ENCODE data around the gene KCNG4. TPM values are rescaled to one million over a fixed set of nuclear protein-coding genes. Genes with fewer than 3 reads are reported as not detected.
A peak's percentile ranks its signal among the peaks of the same experiment; 100 is the strongest.

The KCNG4 gene
- total and polyA plus RNA-seq, 4 experiments from 2014 or later: not detected

- no peak overlapping the region for H3K27ac ChIP-seq (ENCODE audit: low read depth, low read length)
- intact Hi-C loops (cut with micrococcal nuclease): no loop called here
Measured at GRCh38 chr16:84271866-84272265, 32.1 kb upstream of the KCNG4 start.

GRCh38 chr16:84271037-84271436 lies 31.2 kb upstream of the KCNG4 start:
- Histone ChIP-seq H3K4me3 (ENCODE audit: low read length in 2 of 2) (no peak overlapping the region), H3K27me3 (ENCODE audit: insufficient read depth, low read length) (no peaks in the 10 kb centered on the region), H3K9me3 (ENCODE audit: control insufficient read depth in 1 of 2, low read length in 2 of 2) (no peaks in the 10 kb centered on the region), H3K4me1 (ENCODE audit: insufficient read depth, low read length) (no peaks in the 10 kb centered on the region), H3K27ac (ENCODE audit: low read depth, low read length) (no peak overlapping the region), H3K36me3 (ENCODE audit: insufficient read depth, low read length) (no peaks in the 10 kb centered on the region)
- H3K27ac Mint-ChIP-seq: no peak overlapping the region
- peaks cover 0 to 5% (median 0%) of the 10 kb centered on the region in 4 donors for H3K4me1 Mint-ChIP-seq
- no peaks in the 10 kb centered on the region for H3K9me3 Mint-ChIP-seq
- POLR2A ChIA-PET (ENCODE audit: partially characterized antibody): no interaction called here
- no peak overlapping the region for H3K4me3 Mint-ChIP-seq
- H3K36me3 Mint-ChIP-seq: no peaks in the 10 kb centered on the region
- CTCF ChIA-PET (ENCODE audit: partially characterized antibody): interaction anchor here (1.1 to 1.6 kb wide), 2 partner anchors 9 to 467 kb away, joined by 3 to 5 read pairs; no protein-coding TSS in a partner anchor
- DNase-seq: no peak
- intact Hi-C loops (cut with micrococcal nuclease): no loop called here
- H3K27me3 Mint-ChIP-seq: peaks cover 8 to 16% of the 10 kb centered on the region in 2 donors

More at GRCh38 chr16:84271866-84272265, 32.1 kb upstream of the KCNG4 start:
- H3K4me1 ChIP-seq (ENCODE audit: insufficient read depth, low read length): no peaks in the 10 kb centered on the region
- DNase-seq: no peak
- POLR2A ChIA-PET (ENCODE audit: partially characterized antibody): no interaction called here
- H3K4me1 Mint-ChIP-seq: no peaks in the 10 kb centered on the region
- H3K9me3 Mint-ChIP-seq: no peaks in the 10 kb centered on the region
- H3K36me3 Mint-ChIP-seq: no peaks in the 10 kb centered on the region
- peaks cover 8 to 17% of the 10 kb centered on the region in 2 donors for H3K27me3 Mint-ChIP-seq
- CTCF ChIA-PET (ENCODE audit: partially characterized antibody): interaction anchor here (2.0 kb wide), 1 partner anchor 234 kb away, joined by 4 read pairs; no protein-coding TSS in a partner anchor
- no peak overlapping the region for H3K4me3 Mint-ChIP-seq
- H3K4me3 ChIP-seq (ENCODE audit: low read length in 2 of 2): no peak overlapping the region
- no peaks in the 10 kb centered on the region for H3K27me3 ChIP-seq (ENCODE audit: insufficient read depth, low read length)
- H3K36me3 ChIP-seq (ENCODE audit: insufficient read depth, low read length): no peaks in the 10 kb centered on the region
- H3K9me3 ChIP-seq (ENCODE audit: control insufficient read depth in 1 of 2, low read length in 2 of 2): no peaks in the 10 kb centered on the region
- H3K27ac Mint-ChIP-seq: no peak overlapping the region

GRCh38 chr16:84270531-84270930 lies 30.7 kb upstream of the KCNG4 start:
- Mint-ChIP-seq H3K36me3 (no peaks in the 10 kb centered on the region), H3K9me3 (no peaks in the 10 kb centered on the region), H3K4me1 (peaks cover 0 to 5% (median 0%) of the 10 kb centered on the region in 4 donors), H3K4me3 (no peak overlapping the region), H3K27me3 (peaks cover 5 to 11% of the 10 kb centered on the region in 2 donors), H3K27ac (no peak overlapping the region)
- H3K27me3 ChIP-seq (ENCODE audit: insufficient read depth, low read length): no peaks in the 10 kb centered on the region
- H3K9me3 ChIP-seq (ENCODE audit: control insufficient read depth in 1 of 2, low read length in 2 of 2): no peaks in the 10 kb centered on the region
- no peak overlapping the region for H3K4me3 ChIP-seq (ENCODE audit: low read length in 2 of 2)
- intact Hi-C loops (cut with micrococcal nuclease): no loop called here
- ChIA-PET POLR2A (ENCODE audit: partially characterized antibody) (no interaction called here), CTCF (ENCODE audit: partially characterized antibody) (interaction anchor here (1.1 to 1.6 kb wide), 2 partner anchors 10 to 468 kb away, joined by 3 to 5 read pairs; no protein-coding TSS in a partner anchor)
- H3K4me1 ChIP-seq (ENCODE audit: insufficient read depth, low read length): no peaks in the 10 kb centered on the region
- no peak overlapping the region for H3K27ac ChIP-seq (ENCODE audit: low read depth, low read length)
- H3K36me3 ChIP-seq (ENCODE audit: insufficient read depth, low read length): no peaks in the 10 kb centered on the region
- DNase-seq: no peak

- intact Hi-C loops (cut with micrococcal nuclease): no loop called here
- Histone ChIP-seq H3K27ac (ENCODE audit: low read depth, low read length) (no peak overlapping the region), H3K9me3 (ENCODE audit: control insufficient read depth in 1 of 2, low read length in 2 of 2) (no peaks in the 10 kb centered on the region), H3K36me3 (ENCODE audit: insufficient read depth, low read length) (no peaks in the 10 kb centered on the region), H3K4me1 (ENCODE audit: insufficient read depth, low read length) (no peaks in the 10 kb centered on the region), H3K27me3 (ENCODE audit: insufficient read depth, low read length) (no peaks in the 10 kb centered on the region), H3K4me3 (ENCODE audit: low read length in 2 of 2) (no peak overlapping the region)
- CTCF ChIA-PET (ENCODE audit: partially characterized antibody): interaction anchor here (1.6 kb wide), 1 partner anchor 10 kb away, joined by 5 read pairs; no protein-coding TSS in a partner anchor
- Mint-ChIP-seq H3K27ac (no peak overlapping the region), H3K4me3 (no peak overlapping the region), H3K9me3 (no peaks in the 10 kb centered on the region), H3K4me1 (peaks cover 0 to 5% (median 0%) of the 10 kb centered on the region in 4 donors), H3K36me3 (no peaks in the 10 kb centered on the region), H3K27me3 (peaks cover 4 to 8% of the 10 kb centered on the region in 2 donors)
- no peak for DNase-seq
- POLR2A ChIA-PET (ENCODE audit: partially characterized antibody): no interaction called here
Measured at GRCh38 chr16:84270071-84270470, 30.3 kb upstream of the KCNG4 start.

GRCh38 chr16:84268291-84269040 lies 28.7 kb upstream of the KCNG4 start:
- Mint-ChIP-seq H3K9me3 (no peaks in the 10 kb centered on the region), H3K4me3 (no peak overlapping the region), H3K36me3 (no peaks in the 10 kb centered on the region), H3K27me3 (peaks cover 5 to 11% of the 10 kb centered on the region in 2 donors), H3K4me1 (peaks cover 0 to 5% (median 0%) of the 10 kb centered on the region in 4 donors), H3K27ac (no peak overlapping the region)
- H3K9me3 ChIP-seq (ENCODE audit: control insufficient read depth in 1 of 2, low read length in 2 of 2): no peaks in the 10 kb centered on the region
- POLR2A ChIA-PET (ENCODE audit: partially characterized antibody): no interaction called here
- no peaks in the 10 kb centered on the region for H3K36me3 ChIP-seq (ENCODE audit: insufficient read depth, low read length)
- CTCF ChIA-PET (ENCODE audit: partially characterized antibody): interaction anchor here (1.1 kb wide), 1 partner anchor 8 kb away, joined by 6 read pairs; no protein-coding TSS in a partner anchor
- no peaks in the 10 kb centered on the region for H3K27me3 ChIP-seq (ENCODE audit: insufficient read depth, low read length)
- H3K4me3 ChIP-seq (ENCODE audit: low read length in 2 of 2): no peak overlapping the region
- intact Hi-C loops (cut with micrococcal nuclease): no loop called here
- DNase-seq: no peak
- H3K27ac ChIP-seq (ENCODE audit: low read depth, low read length): no peak overlapping the region
- H3K4me1 ChIP-seq (ENCODE audit: insufficient read depth, low read length): no peaks in the 10 kb centered on the region

GRCh38 chr16:84267380-84267779 lies 27.6 kb upstream of the KCNG4 start:
- POLR2A ChIA-PET (ENCODE audit: partially characterized antibody): no interaction called here
- H3K36me3 ChIP-seq (ENCODE audit: insufficient read depth, low read length): no peaks in the 10 kb centered on the region

GRCh38 chr16:84266451-84266850 lies 26.6 kb upstream of the KCNG4 start:
- Histone ChIP-seq H3K9me3 (ENCODE audit: control insufficient read depth in 1 of 2, low read length in 2 of 2) (no peaks in the 10 kb centered on the region), H3K4me3 (ENCODE audit: low read length in 2 of 2) (no peak overlapping the region), H3K27me3 (ENCODE audit: insufficient read depth, low read length) (no peaks in the 10 kb centered on the region), H3K36me3 (ENCODE audit: insufficient read depth, low read length) (no peaks in the 10 kb centered on the region), H3K4me1 (ENCODE audit: insufficient read depth, low read length) (no peaks in the 10 kb centered on the region), H3K27ac (ENCODE audit: low read depth, low read length) (no peak overlapping the region)
- ChIA-PET CTCF (ENCODE audit: partially characterized antibody) (interaction anchor here (1.9 kb wide), 1 partner anchor 11 kb away, joined by 9 read pairs; no protein-coding TSS in a partner anchor), POLR2A (ENCODE audit: partially characterized antibody) (no interaction called here)
- peak in 2 of 5 donors; percentile 16 to 17 for DNase-seq
- peaks cover 0 to 2% (median 0%) of the 10 kb centered on the region in 8 donors for H3K9me3 Mint-ChIP-seq
- H3K4me1 Mint-ChIP-seq: peaks cover 0 to 5% (median 0%) of the 10 kb centered on the region in 4 donors
- no peak overlapping the region for H3K4me3 Mint-ChIP-seq
- peak overlapping the region in 1 of 7 donors; percentile 80 for H3K27ac Mint-ChIP-seq
- intact Hi-C loops (cut with micrococcal nuclease): no loop called here
- peaks cover 5 to 12% of the 10 kb centered on the region in 2 donors for H3K27me3 Mint-ChIP-seq
- H3K36me3 Mint-ChIP-seq: no peaks in the 10 kb centered on the region

More at GRCh38 chr16:84267380-84267779, 27.6 kb upstream of the KCNG4 start:
- peaks cover 5 to 11% of the 10 kb centered on the region in 2 donors for H3K27me3 Mint-ChIP-seq
- no peak overlapping the region for H3K4me3 Mint-ChIP-seq
- intact Hi-C loops (cut with micrococcal nuclease): no loop called here
- Histone ChIP-seq H3K4me1 (ENCODE audit: insufficient read depth, low read length) (no peaks in the 10 kb centered on the region), H3K9me3 (ENCODE audit: control insufficient read depth in 1 of 2, low read length in 2 of 2) (no peaks in the 10 kb centered on the region), H3K27ac (ENCODE audit: low read depth, low read length) (no peak overlapping the region), H3K4me3 (ENCODE audit: low read length in 2 of 2) (no peak overlapping the region), H3K27me3 (ENCODE audit: insufficient read depth, low read length) (no peaks in the 10 kb centered on the region)
- peak overlapping the region in 1 of 7 donors; percentile 17 for H3K27ac Mint-ChIP-seq
- no peak for DNase-seq
- H3K4me1 Mint-ChIP-seq: peaks cover 0 to 5% (median 0%) of the 10 kb centered on the region in 4 donors
- peaks cover 0 to 2% (median 0%) of the 10 kb centered on the region in 8 donors for H3K9me3 Mint-ChIP-seq
- CTCF ChIA-PET (ENCODE audit: partially characterized antibody): interaction anchor here (1.2 to 1.9 kb wide), 2 partner anchors 8 to 10 kb away, joined by 3 to 9 read pairs; no protein-coding TSS in a partner anchor
- no peaks in the 10 kb centered on the region for H3K36me3 Mint-ChIP-seq
